GM20000 (cell line): ENCODE measurements around the gene PRKN.

ENCODE experiments used
- DNase-seq: peaks from one replicate; pipeline ENCODE4 v3.0.0; 2012; ENCODE audit warnings: low spot score
- CTCF ChIP-seq: IDR thresholded peaks from 2 replicates; pipeline ENCODE4 v1.5.1; 2012; ENCODE audit warnings: mild to moderate bottlenecking, control low read depth; ENCODE audit errors: extremely low read depth, missing control alignments

The PRKN gene

GRCh38 chr6:162076816-162077215 lies 650.8 kb downstream of the PRKN start:
- no peak for DNase-seq

GRCh38 chr6:162074641-162075275 lies 652.8 kb downstream of the PRKN start:
- no peak for DNase-seq
- no peak for TF ChIP-seq CTCF

More at GRCh38 chr6:162076816-162077215, 650.8 kb downstream of the PRKN start:
- TF ChIP-seq CTCF: no peak

- TF ChIP-seq CTCF: no peak
- no peak for DNase-seq
Measured at GRCh38 chr6:162070639-162071038, 656.9 kb downstream of the PRKN start.

- TF ChIP-seq CTCF: no peak
- DNase-seq: no peak
Measured at GRCh38 chr6:162069995-162070394, 657.6 kb downstream of the PRKN start.

GRCh38 chr6:162068340-162068739 lies 659.2 kb downstream of the PRKN start:
- TF ChIP-seq CTCF: no peak
- DNase-seq: no peak

- TF ChIP-seq CTCF: no peak
- no peak for DNase-seq
Measured at GRCh38 chr6:162063666-162064065, 663.9 kb downstream of the PRKN start.

DNA sequence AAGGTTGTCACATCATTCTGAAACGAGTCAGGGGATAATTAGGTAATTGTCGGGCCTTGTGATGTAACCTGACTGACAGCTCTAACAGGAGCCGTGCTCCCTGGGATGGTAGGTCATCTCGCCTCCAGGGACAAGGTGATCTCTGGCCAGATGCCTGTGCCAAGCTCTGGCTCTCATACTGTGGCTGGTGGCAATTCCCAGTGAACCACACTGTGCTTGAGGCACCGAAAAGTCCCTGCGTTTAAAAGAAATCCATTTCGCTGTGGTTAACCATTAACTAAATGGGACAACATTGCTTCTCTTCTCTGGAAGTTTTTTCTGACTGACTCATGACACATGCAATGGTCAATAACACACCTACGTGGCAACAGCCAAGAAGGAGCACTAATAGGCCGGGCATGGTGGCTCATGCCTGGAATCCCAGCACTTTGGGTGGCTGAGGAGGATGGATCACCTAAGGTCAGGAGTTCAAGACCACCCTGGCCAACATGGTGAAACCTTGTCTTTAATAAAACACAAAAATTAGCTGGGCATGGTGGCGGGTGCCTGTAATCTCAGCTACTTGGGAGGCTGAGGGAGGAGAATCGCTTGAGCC lies 669.2 kb downstream of the PRKN start:
- TF ChIP-seq CTCF: no peak
- no peak for DNase-seq
